ENCODE data around the gene ADK.
"Not testable (repeated sequence)": the region's sequence is repeated elsewhere in the genome, so short reads cannot be mapped to it uniquely, and the experiment has no call there.

The ADK gene

DNA sequence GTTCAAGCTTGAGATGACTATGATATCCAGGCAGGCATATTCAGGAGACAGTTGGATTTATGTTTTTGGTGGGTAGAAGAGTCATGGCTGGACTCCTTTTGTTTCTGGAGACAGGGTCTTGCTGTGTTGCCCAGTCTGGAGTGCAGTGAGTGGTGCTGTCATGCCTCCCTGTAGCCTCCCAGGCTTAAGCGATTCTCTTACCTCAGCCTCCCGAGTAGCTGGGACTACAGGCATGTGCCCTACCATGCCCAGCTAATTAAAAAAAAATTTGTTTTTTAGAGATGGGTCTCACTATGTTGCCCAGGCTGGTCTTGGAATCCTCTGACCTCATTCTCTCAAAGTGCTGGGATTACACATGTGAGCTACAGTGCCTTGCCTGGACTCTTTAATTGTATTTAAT is 62.0 kb downstream of the ADK start:
- H3K4me3 ChIP-seq (ENCODE audit: low read depth, low read length) = no peak overlapping the region
- DNase-seq (ENCODE audit: low read depth) = no peak
- TF ChIP-seq, protein P1, sequence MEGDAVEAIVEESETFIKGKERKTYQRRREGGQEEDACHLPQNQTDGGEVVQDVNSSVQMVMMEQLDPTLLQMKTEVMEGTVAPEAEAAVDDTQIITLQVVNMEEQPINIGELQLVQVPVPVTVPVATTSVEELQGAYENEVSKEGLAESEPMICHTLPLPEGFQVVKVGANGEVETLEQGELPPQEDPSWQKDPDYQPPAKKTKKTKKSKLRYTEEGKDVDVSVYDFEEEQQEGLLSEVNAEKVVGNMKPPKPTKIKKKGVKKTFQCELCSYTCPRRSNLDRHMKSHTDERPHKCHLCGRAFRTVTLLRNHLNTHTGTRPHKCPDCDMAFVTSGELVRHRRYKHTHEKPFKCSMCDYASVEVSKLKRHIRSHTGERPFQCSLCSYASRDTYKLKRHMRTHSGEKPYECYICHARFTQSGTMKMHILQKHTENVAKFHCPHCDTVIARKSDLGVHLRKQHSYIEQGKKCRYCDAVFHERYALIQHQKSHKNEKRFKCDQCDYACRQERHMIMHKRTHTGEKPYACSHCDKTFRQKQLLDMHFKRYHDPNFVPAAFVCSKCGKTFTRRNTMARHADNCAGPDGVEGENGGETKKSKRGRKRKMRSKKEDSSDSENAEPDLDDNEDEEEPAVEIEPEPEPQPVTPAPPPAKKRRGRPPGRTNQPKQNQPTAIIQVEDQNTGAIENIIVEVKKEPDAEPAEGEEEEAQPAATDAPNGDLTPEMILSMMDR (IDR thresholded peaks at IDR 0.05; ENCODE audit: low read depth, low read length, missing control alignments) = no peak

DNA sequence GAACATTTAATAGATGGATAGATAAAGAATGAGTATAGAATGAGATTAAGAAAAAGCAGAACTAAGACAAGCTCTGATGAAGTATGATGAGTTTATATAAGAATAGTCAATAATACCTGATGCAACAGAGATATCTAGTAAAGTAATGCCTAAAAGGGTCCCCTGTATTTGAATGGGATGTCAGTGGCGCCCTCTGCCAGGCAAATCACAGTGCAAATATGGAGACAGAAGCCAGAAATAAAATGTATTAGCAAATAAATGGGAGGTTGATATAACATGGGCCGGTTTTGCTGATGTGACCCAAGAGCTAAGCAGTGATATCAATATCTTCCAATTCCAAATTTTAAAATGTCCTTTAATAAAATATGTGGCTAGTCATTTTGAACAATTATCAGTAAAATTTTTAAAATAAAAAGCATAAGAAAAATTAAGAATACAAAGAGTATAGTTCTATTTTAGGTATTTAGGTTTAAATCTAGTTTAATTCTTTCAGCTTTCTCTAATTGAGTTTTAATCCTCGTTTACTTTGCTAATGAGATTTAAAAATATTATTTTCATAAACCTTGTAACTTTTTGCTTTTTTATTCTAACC is 62.6 kb downstream of the ADK start:
- no peak overlapping the region for H3K4me3 ChIP-seq (ENCODE audit: low read depth, low read length)
- DNase-seq (ENCODE audit: low read depth) = no peak
- TF ChIP-seq, protein P1 (IDR thresholded peaks at IDR 0.05; ENCODE audit: low read depth, low read length, missing control alignments) = peak; percentile 34

DNA sequence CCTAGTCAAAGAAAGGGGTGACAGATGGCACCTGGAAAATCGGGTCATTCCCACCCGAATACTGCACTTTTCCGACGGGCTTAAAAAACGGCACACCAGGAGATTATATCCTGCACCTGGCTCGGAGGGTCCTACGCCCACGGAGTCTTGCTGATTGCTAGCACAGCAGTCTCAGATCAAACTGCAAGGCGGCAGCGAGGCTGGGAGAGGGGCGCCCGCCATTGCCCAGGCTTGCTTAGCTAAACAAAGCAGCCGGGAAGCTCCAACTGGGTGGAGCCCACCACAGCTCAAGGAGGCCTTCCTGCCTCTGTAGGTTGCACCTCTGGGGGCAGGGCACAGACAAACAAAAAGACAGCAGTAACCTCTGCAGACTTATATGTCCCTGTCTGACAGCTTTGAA is 66.1 kb downstream of the ADK start:
- H3K4me3 ChIP-seq (ENCODE audit: low read depth, low read length); DNase-seq (ENCODE audit: low read depth): not testable (repeated sequence)

DNA sequence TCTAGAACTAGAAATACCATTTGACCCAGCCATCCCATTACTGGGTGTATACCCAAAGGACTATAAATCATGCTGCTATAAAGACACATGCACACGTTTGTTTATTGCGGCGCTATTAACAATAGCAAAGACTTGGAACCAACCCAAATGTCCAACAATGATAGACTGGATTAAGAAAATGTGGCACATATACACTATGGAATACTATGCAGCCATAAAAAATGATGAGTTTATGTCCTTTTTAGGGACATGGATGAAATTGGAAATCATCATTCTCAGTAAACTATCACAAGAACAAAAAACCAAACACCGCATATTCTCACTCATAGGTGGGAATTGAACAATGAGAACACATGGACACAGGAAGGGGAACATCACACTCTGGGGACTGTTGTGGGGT is 71.4 kb downstream of the ADK start:
- H3K4me3 ChIP-seq (ENCODE audit: low read depth, low read length); DNase-seq (ENCODE audit: low read depth): not testable (repeated sequence)

GRCh38 chr10:74223755-74224529 is 72.9 kb downstream of the ADK start:
- DNase-seq (ENCODE audit: low read depth) = no peak
- H3K4me3 ChIP-seq (ENCODE audit: low read depth, low read length) = no peak overlapping the region
- TF ChIP-seq, protein P1 (IDR thresholded peaks at IDR 0.05; ENCODE audit: low read depth, low read length, missing control alignments) = no peak

DNA sequence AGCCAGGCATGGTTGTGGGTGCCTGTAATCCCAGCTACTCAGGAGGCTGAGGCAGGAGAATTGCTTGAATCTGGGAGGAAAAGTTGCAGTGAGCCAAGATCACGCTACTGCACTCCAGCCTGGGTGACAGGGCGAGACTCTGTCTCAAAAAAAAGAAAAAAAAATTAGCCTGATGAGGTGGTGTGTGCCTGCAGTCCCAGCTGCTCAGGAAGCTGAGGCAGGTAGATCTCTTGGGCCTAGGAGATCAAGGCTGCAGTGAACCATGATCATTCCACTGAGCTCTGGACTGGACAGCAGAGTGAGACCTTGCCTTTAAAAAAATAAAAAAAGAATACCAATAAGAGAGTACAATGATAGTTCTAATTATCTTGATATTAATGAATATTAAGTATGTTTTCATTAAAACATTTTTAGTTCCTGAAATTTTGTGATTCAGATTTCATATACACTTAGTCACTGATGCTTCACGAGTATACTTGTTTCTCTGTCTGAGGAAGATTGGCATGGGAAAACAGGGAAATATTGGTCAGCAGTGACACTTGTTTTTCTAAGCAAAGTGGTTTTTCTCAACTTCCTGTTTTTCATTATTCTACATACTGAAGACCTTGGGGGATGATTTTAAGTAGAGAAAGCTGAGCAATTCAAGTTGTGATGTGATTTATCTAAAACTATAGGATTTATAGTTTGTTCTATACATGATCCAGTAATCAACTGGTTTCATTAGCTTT is 76.8 kb downstream of the ADK start:
- H3K4me3 ChIP-seq (ENCODE audit: low read depth, low read length) = no peak overlapping the region
- no peak for DNase-seq (ENCODE audit: low read depth)
- TF ChIP-seq, protein P1 (IDR thresholded peaks at IDR 0.05; ENCODE audit: low read depth, low read length, missing control alignments) = no peak

GRCh38 chr10:74231375-74231774 is 80.4 kb downstream of the ADK start:
- DNase-seq (ENCODE audit: low read depth) = no peak
- TF ChIP-seq, protein P1 (IDR thresholded peaks at IDR 0.05; ENCODE audit: low read depth, low read length, missing control alignments) = no peak
- no peak overlapping the region for H3K4me3 ChIP-seq (ENCODE audit: low read depth, low read length)

Data from GM12864 (cell line).